Fibroblast of mammary gland (primary cell): ENCODE data around the gene SSRP1.
A peak's percentile ranks its signal among the peaks of the same experiment; 100 is the strongest.

ENCODE experiments used
- DNase-seq: peaks from one replicate; pipeline ENCODE4 v3.0.0-alpha.2; 2010; ENCODE audit warnings: low read depth
- H3K4me3 ChIP-seq: 2 replicates; pipeline ENCODE4 v1.5.1; 2011; ENCODE audit warnings: low read depth, mild to moderate bottlenecking, low read length, moderate library complexity; ENCODE audit not compliant: control insufficient read depth
- TF ChIP-seq, protein P1 (sequence below): conservative IDR thresholded peaks from 2 replicates; pipeline ENCODE4 v1.5.1; 2011; ENCODE audit warnings: low read depth, low read length, inconsistent platforms; ENCODE audit not compliant: control insufficient read depth, insufficient read depth

Gene SSRP1

DNA sequence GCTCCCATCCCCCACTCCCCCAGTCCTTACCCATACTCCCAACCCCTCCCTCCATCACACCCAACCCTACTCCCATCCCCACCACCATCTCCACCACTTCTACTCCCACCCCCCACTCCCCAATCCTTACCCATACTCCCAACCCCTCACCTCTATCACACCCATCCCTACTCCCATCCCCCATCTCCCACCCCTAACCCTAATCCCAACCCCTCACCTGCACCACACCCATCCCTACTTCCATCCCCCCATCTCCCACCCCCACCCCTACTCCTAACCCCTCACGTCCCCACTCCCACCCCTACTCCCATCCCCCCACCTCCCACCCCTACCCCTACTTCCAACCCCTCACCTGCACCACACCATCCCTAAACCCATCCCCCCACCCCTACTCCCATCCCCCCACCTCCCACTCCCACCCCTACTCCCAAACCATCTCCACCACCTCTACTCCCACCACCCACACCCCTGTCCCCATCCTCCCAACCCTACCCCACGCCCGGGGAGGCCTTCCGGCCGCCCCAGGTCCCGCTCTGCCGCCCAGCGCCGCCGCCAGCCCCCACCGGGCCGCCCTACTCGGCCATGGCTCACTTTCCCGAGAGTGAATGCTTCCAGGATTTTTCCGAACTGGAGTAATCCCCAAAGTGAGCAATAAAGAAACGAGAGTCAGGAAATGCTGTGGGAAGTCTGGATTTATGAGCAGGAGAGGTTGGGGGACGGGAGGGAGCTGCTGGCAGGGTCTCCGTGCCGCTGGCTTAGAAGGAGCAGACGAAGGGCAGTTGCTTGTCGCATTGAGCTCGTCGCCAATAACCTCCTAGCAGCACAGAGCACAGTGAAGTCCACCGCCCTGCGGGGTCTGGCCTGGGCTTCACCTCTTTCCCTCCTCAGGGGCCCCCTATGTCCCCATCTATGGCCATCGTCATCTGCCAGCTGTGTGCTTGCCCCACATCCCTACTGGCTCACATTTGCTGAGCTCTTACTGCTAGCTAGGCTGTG, 40.7 kb upstream of the SSRP1 start:
- no peak for DNase-seq
- no peak overlapping the region for H3K4me3 ChIP-seq
- TF ChIP-seq, protein P1, sequence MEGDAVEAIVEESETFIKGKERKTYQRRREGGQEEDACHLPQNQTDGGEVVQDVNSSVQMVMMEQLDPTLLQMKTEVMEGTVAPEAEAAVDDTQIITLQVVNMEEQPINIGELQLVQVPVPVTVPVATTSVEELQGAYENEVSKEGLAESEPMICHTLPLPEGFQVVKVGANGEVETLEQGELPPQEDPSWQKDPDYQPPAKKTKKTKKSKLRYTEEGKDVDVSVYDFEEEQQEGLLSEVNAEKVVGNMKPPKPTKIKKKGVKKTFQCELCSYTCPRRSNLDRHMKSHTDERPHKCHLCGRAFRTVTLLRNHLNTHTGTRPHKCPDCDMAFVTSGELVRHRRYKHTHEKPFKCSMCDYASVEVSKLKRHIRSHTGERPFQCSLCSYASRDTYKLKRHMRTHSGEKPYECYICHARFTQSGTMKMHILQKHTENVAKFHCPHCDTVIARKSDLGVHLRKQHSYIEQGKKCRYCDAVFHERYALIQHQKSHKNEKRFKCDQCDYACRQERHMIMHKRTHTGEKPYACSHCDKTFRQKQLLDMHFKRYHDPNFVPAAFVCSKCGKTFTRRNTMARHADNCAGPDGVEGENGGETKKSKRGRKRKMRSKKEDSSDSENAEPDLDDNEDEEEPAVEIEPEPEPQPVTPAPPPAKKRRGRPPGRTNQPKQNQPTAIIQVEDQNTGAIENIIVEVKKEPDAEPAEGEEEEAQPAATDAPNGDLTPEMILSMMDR, result no peak

GRCh38 chr11:57375490-57375889, 39.8 kb upstream of the SSRP1 start:
- TF ChIP-seq, protein P1, result no peak
- no peak for DNase-seq
- H3K4me3 ChIP-seq, result no peak overlapping the region

DNA sequence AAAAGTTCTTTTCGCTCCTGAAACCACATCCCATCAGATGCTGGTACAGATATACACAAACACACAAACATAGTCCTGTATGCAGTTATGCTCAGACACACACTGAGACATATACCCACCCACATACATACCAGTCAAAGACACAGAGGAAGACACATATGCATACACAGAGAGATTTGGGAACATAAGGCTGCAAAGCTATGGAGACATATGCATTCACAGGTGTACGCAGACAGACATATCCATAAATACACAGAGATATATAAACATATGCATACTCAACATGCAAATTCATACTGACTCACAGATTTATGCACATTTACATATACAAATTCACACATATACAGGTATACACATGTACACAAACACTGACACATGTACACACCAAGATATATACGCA, 39.3 kb upstream of the SSRP1 start:
- TF ChIP-seq, protein P1, result no peak
- no peak for DNase-seq
- no peak overlapping the region for H3K4me3 ChIP-seq

- no peak for DNase-seq
- TF ChIP-seq, protein P1, result no peak
- no peak overlapping the region for H3K4me3 ChIP-seq
These were observed 37.5 kb upstream of the SSRP1 start for GRCh38 chr11:57373146-57373545.

DNA sequence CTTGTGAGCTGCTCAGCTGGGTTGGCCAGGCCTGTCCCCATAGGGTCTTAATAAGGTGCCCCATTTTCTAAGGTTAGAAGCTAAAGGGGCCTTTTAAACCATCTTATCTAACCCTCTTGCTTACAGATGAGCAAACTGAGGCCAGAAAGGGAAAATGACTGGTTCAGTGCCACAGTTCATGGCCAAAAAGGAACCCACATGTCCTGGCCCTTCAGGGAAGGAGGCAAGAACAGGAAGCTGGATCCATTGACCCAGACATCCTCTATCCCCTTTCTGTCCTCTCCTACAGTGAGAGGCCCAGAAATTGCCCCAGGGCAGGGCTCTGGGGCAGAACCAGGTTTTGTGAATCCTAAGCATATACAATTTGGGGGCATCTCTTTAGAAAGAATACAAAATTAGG, 35.2 kb upstream of the SSRP1 start:
- TF ChIP-seq, protein P1, result no peak
- H3K4me3 ChIP-seq, result no peak overlapping the region
- no peak for DNase-seq

- H3K4me3 ChIP-seq, result no peak overlapping the region
- TF ChIP-seq, protein P1, result no peak
- peak; percentile 38 for DNase-seq
These were observed 34.6 kb upstream of the SSRP1 start for GRCh38 chr11:57370251-57370650.
